ENCODE data around the gene LRP8.

DNA sequence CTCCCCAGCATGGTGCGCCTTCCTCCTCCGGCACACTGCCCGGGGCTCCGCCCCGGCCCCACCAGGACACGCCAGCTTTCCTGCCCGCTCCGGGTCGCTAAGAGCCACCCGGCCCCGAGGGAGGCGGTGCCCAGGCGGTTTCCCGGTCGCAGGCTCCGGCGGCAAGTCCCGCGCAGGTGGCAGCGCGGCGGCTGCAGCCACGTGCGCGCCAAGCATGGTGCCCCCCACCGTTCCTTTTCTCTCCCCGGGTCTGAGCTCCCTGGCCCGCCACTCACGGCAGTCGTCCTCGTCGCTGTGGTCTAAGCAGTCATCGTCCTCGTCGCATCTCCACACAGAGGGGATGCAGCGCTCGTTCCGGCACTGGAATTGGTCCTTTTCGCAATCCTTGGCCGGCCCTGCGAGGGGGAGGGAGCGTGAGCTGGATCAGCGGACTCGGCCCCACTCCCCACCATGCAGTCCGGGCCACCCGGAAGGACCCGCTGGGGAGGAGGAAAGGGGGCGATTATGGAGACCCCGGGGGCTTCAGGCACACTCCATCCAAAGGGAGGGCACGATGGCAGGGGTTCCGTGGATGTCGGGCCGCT, 1.2 kb downstream of the LRP8 start:
- TF ChIP-seq, protein P1, sequence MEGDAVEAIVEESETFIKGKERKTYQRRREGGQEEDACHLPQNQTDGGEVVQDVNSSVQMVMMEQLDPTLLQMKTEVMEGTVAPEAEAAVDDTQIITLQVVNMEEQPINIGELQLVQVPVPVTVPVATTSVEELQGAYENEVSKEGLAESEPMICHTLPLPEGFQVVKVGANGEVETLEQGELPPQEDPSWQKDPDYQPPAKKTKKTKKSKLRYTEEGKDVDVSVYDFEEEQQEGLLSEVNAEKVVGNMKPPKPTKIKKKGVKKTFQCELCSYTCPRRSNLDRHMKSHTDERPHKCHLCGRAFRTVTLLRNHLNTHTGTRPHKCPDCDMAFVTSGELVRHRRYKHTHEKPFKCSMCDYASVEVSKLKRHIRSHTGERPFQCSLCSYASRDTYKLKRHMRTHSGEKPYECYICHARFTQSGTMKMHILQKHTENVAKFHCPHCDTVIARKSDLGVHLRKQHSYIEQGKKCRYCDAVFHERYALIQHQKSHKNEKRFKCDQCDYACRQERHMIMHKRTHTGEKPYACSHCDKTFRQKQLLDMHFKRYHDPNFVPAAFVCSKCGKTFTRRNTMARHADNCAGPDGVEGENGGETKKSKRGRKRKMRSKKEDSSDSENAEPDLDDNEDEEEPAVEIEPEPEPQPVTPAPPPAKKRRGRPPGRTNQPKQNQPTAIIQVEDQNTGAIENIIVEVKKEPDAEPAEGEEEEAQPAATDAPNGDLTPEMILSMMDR (IDR thresholded peaks at IDR 0.05), result no peak
- no peak for TF ChIP-seq POLR2A (IDR thresholded peaks at IDR 0.05)
